Peyer's patch (tissue), 4 donors: ENCODE measurements around the gene GATA6. TPM values are rescaled to one million over a fixed set of nuclear protein-coding genes. Genes with fewer than 3 reads are reported as not detected.

Experiments used
- DNase-seq, 3 donors: peaks; one replicate each; pipeline ENCODE4 v3.0.0-alpha.2; 2017 to 2019
- H3K27ac ChIP-seq, 4 donors: fragments of 200-600 bp; sonication (generic); one replicate each; pipeline ENCODE4 v1.5.1; 2016 to 2019
- H3K27me3 ChIP-seq, 2 donors: fragments of 200-600 bp; sonication (generic); one replicate each; pipeline ENCODE4 v1.5.1; 2019
- H3K36me3 ChIP-seq, 3 donors: fragments of 200-600 bp; sonication (generic); one replicate each; pipeline ENCODE4 v1.5.1; 2016 to 2019
- H3K4me1 ChIP-seq, 4 donors: fragments of 200-600 bp; sonication (generic); one replicate each; pipeline ENCODE4 v1.5.1; 2016 to 2019
- H3K4me3 ChIP-seq, 4 donors: fragments of 200-600 bp; sonication (generic); 1 replicate in 3 of 4; 2 replicates in 1 of 4; pipeline ENCODE4 v1.5.1; 2016 to 2019; ENCODE audit warnings: mild to moderate bottlenecking in 1 of 4
- H3K9me3 ChIP-seq, 4 donors: fragments of 200-600 bp; sonication (generic); one replicate each; pipeline ENCODE4 v1.5.1; 2016 to 2019; ENCODE audit warnings: mild to moderate bottlenecking in 1 of 4
- POLR2A ChIP-seq, 2 donors: fragments of 450-650 bp; IDR thresholded peaks; one replicate each; pipeline ENCODE4 v1.5.1; 2017; ENCODE audit warnings: antibody characterized with exemption in 2 of 2, mild to moderate bottlenecking in 2 of 2, moderate library complexity in 2 of 2
- total RNA-seq, 4 donors: library from RNA; depleted of rRNA; stranded (reverse); fragments of >200 nt; gene quantifications; one replicate each; pipeline ENCODE4 v1.1.0, GENCODE V29; 2016
- TF ChIP-seq, protein P1 (sequence below), 6 experiments: fragments of 450-650 bp in 4 of 6; fragments of 200-600 bp in 2 of 6; sonication (generic) in 1 of 6; IDR thresholded peaks; one replicate each; pipeline ENCODE4 v1.5.1; 2017 to 2019; ENCODE audit warnings: antibody characterized with exemption in 6 of 6, mild to moderate bottlenecking in 3 of 6, moderate library complexity in 1 of 6

GATA6 gene
- total RNA-seq, 4 donors from 2014 or later = 24.8 to 127 (median 114) TPM

DNA sequence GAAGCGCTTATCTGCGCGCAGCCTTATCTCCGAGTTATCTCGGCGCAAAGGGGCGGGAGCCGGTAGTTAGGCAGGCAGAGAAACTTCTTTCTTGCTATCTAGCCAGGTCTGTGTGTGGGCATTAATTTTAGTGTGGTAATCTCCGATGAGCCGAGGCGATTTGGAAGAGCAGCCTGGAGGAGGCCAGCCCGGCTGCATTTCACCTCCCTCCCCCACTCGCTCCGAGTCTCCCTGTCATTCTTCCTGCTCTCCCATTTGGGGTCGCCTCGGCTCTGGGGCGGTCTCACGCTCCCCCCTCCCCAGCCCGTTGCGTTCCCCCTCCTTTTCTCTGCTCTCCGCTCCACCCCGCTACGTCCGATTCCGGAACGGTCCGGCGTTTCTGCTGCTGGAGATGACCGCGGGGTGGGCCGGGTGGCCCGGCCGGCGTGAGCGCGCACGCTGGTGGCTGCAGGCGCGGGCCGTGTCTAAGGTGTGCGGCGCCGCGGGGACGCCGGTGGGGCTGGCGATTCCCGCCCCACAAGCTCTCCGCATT, 566 bp downstream of the GATA6 start:
- Histone ChIP-seq H3K27me3 (peaks cover 0 to 34% of the 10 kb centered on the region in 2 donors), H3K36me3 (peaks cover 0 to 5% (median 0%) of the 10 kb centered on the region in 3 donors), H3K4me3 (peak overlapping the region; percentile 45 to 90 (median 70)), H3K9me3 (peaks cover 0 to 5% (median 0%) of the 10 kb centered on the region in 4 donors), H3K4me1 (peaks cover 0 to 18% (median 2%) of the 10 kb centered on the region in 4 donors), H3K27ac (peak overlapping the region; percentile 52 to 96 (median 90))
- peak in 1 of 3 donors; percentile 72 for DNase-seq
- TF ChIP-seq POLR2A (IDR thresholded peaks at IDR 0.05) = no peak
- TF ChIP-seq, protein P1, sequence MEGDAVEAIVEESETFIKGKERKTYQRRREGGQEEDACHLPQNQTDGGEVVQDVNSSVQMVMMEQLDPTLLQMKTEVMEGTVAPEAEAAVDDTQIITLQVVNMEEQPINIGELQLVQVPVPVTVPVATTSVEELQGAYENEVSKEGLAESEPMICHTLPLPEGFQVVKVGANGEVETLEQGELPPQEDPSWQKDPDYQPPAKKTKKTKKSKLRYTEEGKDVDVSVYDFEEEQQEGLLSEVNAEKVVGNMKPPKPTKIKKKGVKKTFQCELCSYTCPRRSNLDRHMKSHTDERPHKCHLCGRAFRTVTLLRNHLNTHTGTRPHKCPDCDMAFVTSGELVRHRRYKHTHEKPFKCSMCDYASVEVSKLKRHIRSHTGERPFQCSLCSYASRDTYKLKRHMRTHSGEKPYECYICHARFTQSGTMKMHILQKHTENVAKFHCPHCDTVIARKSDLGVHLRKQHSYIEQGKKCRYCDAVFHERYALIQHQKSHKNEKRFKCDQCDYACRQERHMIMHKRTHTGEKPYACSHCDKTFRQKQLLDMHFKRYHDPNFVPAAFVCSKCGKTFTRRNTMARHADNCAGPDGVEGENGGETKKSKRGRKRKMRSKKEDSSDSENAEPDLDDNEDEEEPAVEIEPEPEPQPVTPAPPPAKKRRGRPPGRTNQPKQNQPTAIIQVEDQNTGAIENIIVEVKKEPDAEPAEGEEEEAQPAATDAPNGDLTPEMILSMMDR (IDR thresholded peaks at IDR 0.05) = no peak

DNA sequence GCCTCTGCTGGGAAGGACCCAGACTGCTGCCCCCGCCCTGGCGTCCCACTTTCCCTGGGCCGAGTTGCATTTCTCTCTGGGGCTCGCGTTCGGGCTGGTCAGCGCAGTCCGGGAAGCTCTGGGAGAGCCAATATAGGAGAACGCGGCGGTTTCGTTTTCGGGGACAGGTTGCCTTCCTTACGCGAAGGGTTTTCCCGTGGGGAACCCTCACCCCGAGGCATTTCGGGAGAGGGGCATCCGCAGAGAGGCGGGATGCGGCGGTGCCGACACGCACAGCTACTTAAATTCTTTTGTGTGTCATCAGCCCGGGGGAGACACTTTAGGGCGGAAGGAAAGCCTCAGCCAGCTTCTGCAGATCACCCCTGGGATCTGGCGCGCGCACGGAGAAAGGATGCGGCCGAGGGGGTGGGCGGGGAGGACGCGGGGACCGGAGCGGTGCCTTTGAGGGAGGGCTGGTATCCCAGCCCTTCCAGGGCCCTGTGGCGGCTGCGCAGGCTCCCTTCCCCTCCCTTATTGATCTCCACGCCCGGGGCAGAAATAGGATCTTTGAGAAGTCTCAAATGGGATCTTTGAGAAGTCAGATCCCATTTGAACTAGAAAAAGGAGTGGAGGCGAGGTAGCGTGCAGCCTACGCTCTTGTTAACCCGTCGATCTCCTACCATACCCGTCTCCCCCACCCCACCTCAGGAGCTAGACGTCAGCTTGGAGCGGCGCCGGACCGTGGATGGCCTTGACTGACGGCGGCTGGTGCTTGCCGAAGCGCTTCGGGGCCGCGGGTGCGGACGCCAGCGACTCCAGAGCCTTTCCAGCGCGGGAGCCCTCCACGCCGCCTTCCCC, 1.2 kb downstream of the GATA6 start:
- peaks cover 0 to 30% of the 10 kb centered on the region in 2 donors for H3K27me3 ChIP-seq
- peaks cover 0 to 5% (median 0%) of the 10 kb centered on the region in 4 donors for H3K9me3 ChIP-seq
- H3K4me3 ChIP-seq = peak overlapping the region; percentile 45 to 90 (median 70)
- TF ChIP-seq, protein P1 (IDR thresholded peaks at IDR 0.05) = no peak
- no peak for TF ChIP-seq POLR2A (IDR thresholded peaks at IDR 0.05)
- peaks cover 0 to 14% (median 2%) of the 10 kb centered on the region in 4 donors for H3K4me1 ChIP-seq
- H3K27ac ChIP-seq = peak overlapping the region; percentile 52 to 96 (median 90)
- peaks cover 0 to 5% (median 0%) of the 10 kb centered on the region in 3 donors for H3K36me3 ChIP-seq
- peak in 2 of 3 donors; percentile 55 to 73 for DNase-seq

DNA sequence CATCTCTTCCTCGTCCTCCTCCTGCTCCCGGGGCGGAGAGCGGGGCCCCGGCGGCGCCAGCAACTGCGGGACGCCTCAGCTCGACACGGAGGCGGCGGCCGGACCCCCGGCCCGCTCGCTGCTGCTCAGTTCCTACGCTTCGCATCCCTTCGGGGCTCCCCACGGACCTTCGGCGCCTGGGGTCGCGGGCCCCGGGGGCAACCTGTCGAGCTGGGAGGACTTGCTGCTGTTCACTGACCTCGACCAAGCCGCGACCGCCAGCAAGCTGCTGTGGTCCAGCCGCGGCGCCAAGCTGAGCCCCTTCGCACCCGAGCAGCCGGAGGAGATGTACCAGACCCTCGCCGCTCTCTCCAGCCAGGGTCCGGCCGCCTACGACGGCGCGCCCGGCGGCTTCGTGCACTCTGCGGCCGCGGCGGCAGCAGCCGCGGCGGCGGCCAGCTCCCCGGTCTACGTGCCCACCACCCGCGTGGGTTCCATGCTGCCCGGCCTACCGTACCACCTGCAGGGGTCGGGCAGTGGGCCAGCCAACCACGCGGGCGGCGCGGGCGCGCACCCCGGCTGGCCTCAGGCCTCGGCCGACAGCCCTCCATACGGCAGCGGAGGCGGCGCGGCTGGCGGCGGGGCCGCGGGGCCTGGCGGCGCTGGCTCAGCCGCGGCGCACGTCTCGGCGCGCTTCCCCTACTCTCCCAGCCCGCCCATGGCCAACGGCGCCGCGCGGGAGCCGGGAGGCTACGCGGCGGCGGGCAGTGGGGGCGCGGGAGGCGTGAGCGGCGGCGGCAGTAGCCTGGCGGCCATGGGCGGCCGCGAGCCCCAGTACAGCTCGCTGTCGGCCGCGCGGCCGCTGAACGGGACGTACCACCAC, 2.1 kb downstream of the GATA6 start:
- Histone ChIP-seq H3K4me1 (peaks cover 0 to 14% (median 2%) of the 10 kb centered on the region in 4 donors), H3K27me3 (peaks cover 0 to 23% of the 10 kb centered on the region in 2 donors), H3K36me3 (peaks cover 0 to 5% (median 0%) of the 10 kb centered on the region in 3 donors), H3K9me3 (peaks cover 0 to 5% (median 0%) of the 10 kb centered on the region in 4 donors), H3K4me3 (peak overlapping the region; percentile 45 to 90 (median 70)), H3K27ac (peak overlapping the region; percentile 52 to 96 (median 90))
- no peak for DNase-seq
- TF ChIP-seq, protein P1 (IDR thresholded peaks at IDR 0.05) = no peak
- no peak for TF ChIP-seq POLR2A (IDR thresholded peaks at IDR 0.05)

DNA sequence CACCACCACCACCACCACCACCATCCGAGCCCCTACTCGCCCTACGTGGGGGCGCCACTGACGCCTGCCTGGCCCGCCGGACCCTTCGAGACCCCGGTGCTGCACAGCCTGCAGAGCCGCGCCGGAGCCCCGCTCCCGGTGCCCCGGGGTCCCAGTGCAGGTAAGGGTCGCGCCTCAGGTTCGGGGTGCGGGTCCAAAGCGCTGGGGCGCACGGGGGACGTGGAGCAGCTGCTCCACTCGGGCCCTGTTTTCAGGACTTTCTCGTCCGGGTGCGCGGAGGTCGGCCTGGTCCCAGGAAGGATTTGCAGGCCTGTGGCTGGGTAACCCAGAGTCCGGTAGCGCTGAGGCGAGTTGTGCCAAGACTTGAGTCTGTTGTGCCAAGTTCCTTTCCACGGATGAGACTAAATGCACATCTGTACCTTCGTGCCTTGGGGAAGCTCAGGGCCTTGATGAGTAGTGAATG, 2.8 kb downstream of the GATA6 start:
- peak in 1 of 3 donors; percentile 58 for DNase-seq
- peak overlapping the region in 3 of 4 donors; percentile 54 to 90 (median 87) for H3K4me3 ChIP-seq
- peaks cover 0 to 5% (median 0%) of the 10 kb centered on the region in 4 donors for H3K9me3 ChIP-seq
- TF ChIP-seq POLR2A (IDR thresholded peaks at IDR 0.05) = no peak
- TF ChIP-seq, protein P1 (IDR thresholded peaks at IDR 0.05) = no peak
- peak overlapping the region in 3 of 4 donors; percentile 14 to 96 (median 95) for H3K27ac ChIP-seq
- peaks cover 0 to 5% (median 0%) of the 10 kb centered on the region in 3 donors for H3K36me3 ChIP-seq
- H3K4me1 ChIP-seq = peaks cover 0 to 14% (median 2%) of the 10 kb centered on the region in 4 donors
- peaks cover 0 to 17% of the 10 kb centered on the region in 2 donors for H3K27me3 ChIP-seq
